Measurements from ENCODE around the gene TRIO.

The TRIO gene

DNA sequence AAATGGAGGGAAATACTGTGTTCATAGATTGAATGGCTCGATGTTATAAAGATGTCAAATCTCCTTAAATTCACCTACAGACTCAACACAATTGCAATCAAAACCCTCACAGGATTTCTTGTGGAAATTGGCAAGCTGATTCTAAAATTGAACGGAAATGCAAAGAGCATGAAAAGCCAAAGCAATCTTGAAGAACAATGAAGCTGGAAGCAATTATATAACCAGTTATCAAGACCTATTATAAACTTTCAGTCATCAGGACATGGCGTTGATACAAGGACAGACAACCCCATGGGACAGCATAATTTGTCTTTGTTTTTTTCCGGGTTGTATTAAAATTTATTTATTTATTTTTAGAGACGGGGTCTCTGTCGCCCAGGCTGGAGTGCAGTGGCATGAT, 385.0 kb downstream of the TRIO start:
- no peaks in the 10 kb centered on the region for H3F3A ChIP-seq (ENCODE audit: insufficient read depth)
- no peak overlapping the region for H3K27ac ChIP-seq (ENCODE audit: low read depth, low read length)
- no peaks in the 10 kb centered on the region for H3K9me2 ChIP-seq (replicated peaks; ENCODE audit: insufficient read depth, low read length)
- no peaks in the 10 kb centered on the region for H3K36me3 ChIP-seq (ENCODE audit: low read length)
- no peak overlapping the region for H3K4me3 ChIP-seq (ENCODE audit: insufficient read depth, low read length, poor library complexity, severe bottlenecking)
- H3K9ac ChIP-seq (ENCODE audit: low read length) = no peak overlapping the region
- no peaks in the 10 kb centered on the region for H3K79me2 ChIP-seq (ENCODE audit: insufficient read depth, low read length)
- H3K27me3 ChIP-seq (ENCODE audit: low read length) = no peaks in the 10 kb centered on the region
- no peaks in the 10 kb centered on the region for H3K9me3 ChIP-seq (ENCODE audit: insufficient read depth, low read length)
- no peak overlapping the region for H2AFZ ChIP-seq (ENCODE audit: low read depth, low read length, severe bottlenecking)
- TF ChIP-seq, protein P1, sequence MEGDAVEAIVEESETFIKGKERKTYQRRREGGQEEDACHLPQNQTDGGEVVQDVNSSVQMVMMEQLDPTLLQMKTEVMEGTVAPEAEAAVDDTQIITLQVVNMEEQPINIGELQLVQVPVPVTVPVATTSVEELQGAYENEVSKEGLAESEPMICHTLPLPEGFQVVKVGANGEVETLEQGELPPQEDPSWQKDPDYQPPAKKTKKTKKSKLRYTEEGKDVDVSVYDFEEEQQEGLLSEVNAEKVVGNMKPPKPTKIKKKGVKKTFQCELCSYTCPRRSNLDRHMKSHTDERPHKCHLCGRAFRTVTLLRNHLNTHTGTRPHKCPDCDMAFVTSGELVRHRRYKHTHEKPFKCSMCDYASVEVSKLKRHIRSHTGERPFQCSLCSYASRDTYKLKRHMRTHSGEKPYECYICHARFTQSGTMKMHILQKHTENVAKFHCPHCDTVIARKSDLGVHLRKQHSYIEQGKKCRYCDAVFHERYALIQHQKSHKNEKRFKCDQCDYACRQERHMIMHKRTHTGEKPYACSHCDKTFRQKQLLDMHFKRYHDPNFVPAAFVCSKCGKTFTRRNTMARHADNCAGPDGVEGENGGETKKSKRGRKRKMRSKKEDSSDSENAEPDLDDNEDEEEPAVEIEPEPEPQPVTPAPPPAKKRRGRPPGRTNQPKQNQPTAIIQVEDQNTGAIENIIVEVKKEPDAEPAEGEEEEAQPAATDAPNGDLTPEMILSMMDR (IDR thresholded peaks at IDR 0.05; ENCODE audit: insufficient read depth, low read length, poor library complexity, severe bottlenecking) = no peak
- TF ChIP-seq EZH2phosphoT487 (conservative IDR thresholded peaks at IDR 0.05; ENCODE audit: low read length) = no peak
- no peaks in the 10 kb centered on the region for H4K20me1 ChIP-seq (ENCODE audit: low read depth, low read length)
- no peak overlapping the region for H3K4me2 ChIP-seq (ENCODE audit: low read depth, low read length, poor library complexity, severe bottlenecking)

DNA sequence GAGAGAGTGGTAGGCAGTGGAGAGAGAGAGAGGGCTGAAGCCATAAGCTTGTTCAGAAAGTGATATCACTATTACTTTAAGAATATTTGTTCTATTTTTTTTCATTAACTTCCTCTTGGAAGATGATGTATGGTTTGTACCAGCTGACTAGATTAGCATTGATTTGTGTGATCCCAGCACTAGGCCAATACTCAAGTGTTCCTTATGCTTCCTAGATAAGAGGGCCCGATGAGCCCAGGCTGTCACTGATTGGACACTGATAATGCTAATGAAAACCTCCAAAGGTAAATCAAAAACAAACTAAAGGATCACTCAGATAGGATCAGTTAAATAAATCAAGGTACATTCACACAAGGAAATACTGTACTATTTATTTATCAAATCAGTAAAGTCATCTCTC, 385.8 kb downstream of the TRIO start:
- Histone ChIP-seq H3K36me3 (ENCODE audit: low read length) (no peaks in the 10 kb centered on the region), H3K27ac (ENCODE audit: low read depth, low read length) (no peak overlapping the region), H3K9ac (ENCODE audit: low read length) (no peak overlapping the region), H3F3A (ENCODE audit: insufficient read depth) (no peaks in the 10 kb centered on the region), H3K9me3 (ENCODE audit: insufficient read depth, low read length) (no peaks in the 10 kb centered on the region), H3K4me3 (ENCODE audit: insufficient read depth, low read length, poor library complexity, severe bottlenecking) (no peak overlapping the region), H3K9me2 (replicated peaks; ENCODE audit: insufficient read depth, low read length) (no peaks in the 10 kb centered on the region), H3K4me2 (ENCODE audit: low read depth, low read length, poor library complexity, severe bottlenecking) (no peak overlapping the region), H3K27me3 (ENCODE audit: low read length) (no peaks in the 10 kb centered on the region), H3K79me2 (ENCODE audit: insufficient read depth, low read length) (no peaks in the 10 kb centered on the region), H4K20me1 (ENCODE audit: low read depth, low read length) (no peaks in the 10 kb centered on the region), H2AFZ (ENCODE audit: low read depth, low read length, severe bottlenecking) (no peak overlapping the region)
- TF ChIP-seq EZH2phosphoT487 (conservative IDR thresholded peaks at IDR 0.05; ENCODE audit: low read length) = no peak
- TF ChIP-seq, protein P1 (IDR thresholded peaks at IDR 0.05; ENCODE audit: insufficient read depth, low read length, poor library complexity, severe bottlenecking) = no peak

- no peak overlapping the region for H3K4me2 ChIP-seq (ENCODE audit: low read depth, low read length, poor library complexity, severe bottlenecking)
- H3K9ac ChIP-seq (ENCODE audit: low read length) = no peak overlapping the region
- H3K4me3 ChIP-seq (ENCODE audit: insufficient read depth, low read length, poor library complexity, severe bottlenecking) = no peak overlapping the region
- no peaks in the 10 kb centered on the region for H4K20me1 ChIP-seq (ENCODE audit: low read depth, low read length)
- H3K79me2 ChIP-seq (ENCODE audit: insufficient read depth, low read length) = no peaks in the 10 kb centered on the region
- TF ChIP-seq, protein P1 (IDR thresholded peaks at IDR 0.05; ENCODE audit: insufficient read depth, low read length, poor library complexity, severe bottlenecking) = no peak
- TF ChIP-seq EZH2phosphoT487 (conservative IDR thresholded peaks at IDR 0.05; ENCODE audit: low read length) = no peak
- H3K27ac ChIP-seq (ENCODE audit: low read depth, low read length) = no peak overlapping the region
- H3K36me3 ChIP-seq (ENCODE audit: low read length) = no peaks in the 10 kb centered on the region
- H2AFZ ChIP-seq (ENCODE audit: low read depth, low read length, severe bottlenecking) = no peak overlapping the region
- no peaks in the 10 kb centered on the region for H3K9me3 ChIP-seq (ENCODE audit: insufficient read depth, low read length)
- H3K27me3 ChIP-seq (ENCODE audit: low read length) = no peaks in the 10 kb centered on the region
- H3K9me2 ChIP-seq (replicated peaks; ENCODE audit: insufficient read depth, low read length) = no peaks in the 10 kb centered on the region
- no peaks in the 10 kb centered on the region for H3F3A ChIP-seq (ENCODE audit: insufficient read depth)
Observed at GRCh38 chr5:14531668-14532067, 388.5 kb downstream of the TRIO start.
